HG03066 (cell line): Measurements from ENCODE around the gene CNTF.
A peak's percentile ranks its signal among the peaks of the same experiment; 100 is the strongest.

Source experiments
- ATAC-seq: cut with Tn5 transposase; IDR thresholded peaks from one replicate; pipeline ENCODE4 v1.9.1; 2021; ENCODE audit warnings: low read depth; ENCODE audit not compliant: unreplicated experiment

The CNTF gene

GRCh38 chr11:58640386-58641023, 18.0 kb downstream of the CNTF start:
- ATAC-seq = no peak

- no peak for ATAC-seq
Measured at GRCh38 chr11:58641341-58641740, 18.9 kb downstream of the CNTF start.

DNA sequence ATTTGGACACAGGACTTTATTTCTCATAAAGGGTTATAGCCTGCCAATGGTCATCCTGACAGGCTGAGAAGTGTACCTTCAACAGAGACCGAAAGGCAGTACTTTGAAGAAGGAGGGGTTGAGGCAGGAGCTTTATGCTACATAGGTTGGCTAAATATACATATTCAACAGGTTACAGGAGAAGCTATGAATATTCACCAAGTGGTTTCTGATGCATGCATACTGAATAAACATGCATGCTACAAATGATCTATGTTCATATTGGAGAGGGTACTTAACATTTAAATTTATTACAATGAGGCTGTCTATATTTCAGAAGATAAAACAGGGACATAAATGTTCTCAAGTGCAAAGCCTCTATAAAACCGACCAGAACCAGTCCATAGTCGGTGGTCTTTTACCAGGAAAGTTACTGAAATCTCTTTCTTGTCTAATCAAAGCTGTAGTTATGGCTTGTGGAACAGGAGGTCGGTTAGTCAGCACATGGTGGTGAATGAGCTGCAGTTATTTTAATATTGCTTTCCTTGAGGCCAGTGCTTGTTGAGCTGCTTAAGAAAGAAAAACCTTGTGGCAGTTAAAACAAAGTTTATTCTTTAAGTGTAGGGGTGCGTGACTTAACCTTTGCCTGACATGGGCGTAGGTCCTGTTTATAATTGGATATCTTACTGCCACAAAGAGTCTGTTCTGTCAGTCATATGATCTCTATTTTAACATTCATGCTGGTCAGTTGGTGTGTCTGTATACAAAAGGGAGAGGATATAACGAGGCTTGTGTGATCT, 19.5 kb downstream of the CNTF start:
- no peak for ATAC-seq

DNA sequence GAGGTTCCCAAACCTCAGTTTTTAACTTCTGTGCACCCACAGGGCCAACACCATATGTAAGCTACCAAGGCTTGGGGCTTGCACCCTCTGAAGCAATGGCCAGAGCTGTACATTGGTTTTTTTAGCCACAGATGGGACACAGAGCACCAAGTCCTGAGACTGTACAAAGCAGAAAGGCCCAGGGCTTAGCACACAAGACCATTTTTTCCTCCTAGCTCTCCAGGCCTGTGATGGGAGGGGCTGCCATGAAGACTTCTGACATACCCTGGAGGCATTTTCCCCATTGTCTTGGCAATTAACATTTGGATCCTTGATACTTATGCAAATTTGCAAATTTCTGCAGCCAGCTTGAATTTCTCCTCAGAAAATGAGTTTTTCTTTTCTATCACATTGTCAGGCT, 23.4 kb downstream of the CNTF start:
- ATAC-seq = no peak

GRCh38 chr11:58647141-58647699, 24.8 kb downstream of the CNTF start:
- ATAC-seq = peak; percentile 81

- no peak for ATAC-seq
Measured at GRCh38 chr11:58647866-58648265, 25.4 kb downstream of the CNTF start.

DNA sequence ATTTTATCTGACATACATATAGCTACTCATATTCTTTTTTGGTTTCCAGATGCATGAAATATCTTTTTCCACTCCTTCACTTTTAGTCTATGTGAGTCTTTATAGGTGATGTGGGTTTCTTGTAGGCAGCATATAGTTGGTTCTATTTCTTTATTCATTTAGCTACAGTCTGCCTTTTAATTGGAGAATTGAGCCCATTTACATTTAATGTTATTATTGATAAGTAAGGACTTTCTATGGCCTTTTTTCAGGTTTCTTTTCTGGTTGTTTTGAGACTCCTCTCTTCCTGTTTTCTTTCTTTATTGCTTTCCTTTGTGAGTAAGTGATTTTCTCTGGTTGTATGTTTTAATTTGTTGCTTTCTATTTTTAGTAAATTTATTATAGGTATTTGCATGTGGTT, 27.2 kb downstream of the CNTF start:
- no peak for ATAC-seq

GRCh38 chr11:58650496-58650895, 28.0 kb downstream of the CNTF start:
- ATAC-seq = no peak

- ATAC-seq = no peak
Measured at GRCh38 chr11:58652726-58653280, 30.3 kb downstream of the CNTF start.

GRCh38 chr11:58654079-58654907, 31.8 kb downstream of the CNTF start:
- peak; percentile 70 for ATAC-seq

DNA sequence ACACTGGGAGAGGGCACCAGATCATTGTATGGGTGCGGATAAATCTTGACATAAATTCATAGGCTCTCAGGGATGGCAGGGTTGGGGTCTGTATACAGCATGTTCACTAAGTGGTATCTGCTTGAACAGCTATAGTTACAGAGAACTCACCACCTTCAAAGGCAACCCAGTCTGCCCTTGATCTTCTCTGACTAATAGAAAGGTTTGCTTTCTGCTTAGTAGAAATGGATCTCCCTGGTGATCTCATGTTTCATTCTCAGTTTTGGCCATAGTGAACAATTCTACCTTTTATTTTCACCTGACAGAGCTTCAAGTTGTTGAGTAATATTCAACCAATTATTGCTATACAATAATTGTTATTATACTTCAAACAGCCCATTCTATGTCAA, 32.4 kb downstream of the CNTF start:
- ATAC-seq = peak; percentile 68

DNA sequence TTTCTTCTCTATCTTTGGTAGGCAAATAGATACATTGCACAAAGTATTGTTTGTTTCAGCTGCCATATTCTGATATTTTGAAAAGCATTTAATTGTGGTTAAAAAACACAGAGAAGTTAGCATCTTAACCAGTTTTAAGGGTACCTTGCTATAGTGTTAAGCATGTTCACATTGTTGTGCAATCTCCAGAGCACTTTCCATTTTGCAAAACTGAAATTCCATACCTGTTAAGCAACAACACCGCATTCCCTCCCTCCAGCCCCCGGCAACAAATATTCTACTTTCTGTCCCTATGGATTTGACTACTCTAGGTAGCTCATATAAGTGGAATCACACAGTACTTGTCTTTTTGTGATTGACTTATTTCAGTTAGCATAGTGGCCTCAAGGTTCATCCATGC, 33.9 kb downstream of the CNTF start:
- ATAC-seq = no peak

DNA sequence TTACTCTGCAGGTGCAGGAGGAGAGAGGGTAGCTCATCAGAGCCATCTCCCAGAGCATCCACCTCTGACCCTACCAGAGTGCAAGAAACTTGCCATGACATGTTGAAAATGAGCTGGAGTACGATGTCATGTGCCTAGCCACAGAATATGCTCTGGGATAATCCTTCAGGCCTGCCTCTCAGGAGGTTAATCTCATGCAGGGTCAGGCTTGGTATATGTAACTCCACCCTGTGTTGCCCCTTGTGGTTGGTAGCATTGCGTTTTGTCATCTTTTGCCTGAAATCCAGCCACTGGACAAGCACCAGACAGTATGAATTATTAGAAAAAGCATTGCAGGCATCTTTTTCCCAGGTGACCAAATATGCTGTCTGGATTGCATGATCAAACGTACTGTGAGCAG, 36.2 kb downstream of the CNTF start:
- no peak for ATAC-seq

GRCh38 chr11:58659404-58659803, 36.9 kb downstream of the CNTF start:
- ATAC-seq = no peak

- ATAC-seq = no peak
Measured at GRCh38 chr11:58659910-58660570, 37.6 kb downstream of the CNTF start.

GRCh38 chr11:58671983-58672633, 49.6 kb downstream of the CNTF start:
- no peak for ATAC-seq

DNA sequence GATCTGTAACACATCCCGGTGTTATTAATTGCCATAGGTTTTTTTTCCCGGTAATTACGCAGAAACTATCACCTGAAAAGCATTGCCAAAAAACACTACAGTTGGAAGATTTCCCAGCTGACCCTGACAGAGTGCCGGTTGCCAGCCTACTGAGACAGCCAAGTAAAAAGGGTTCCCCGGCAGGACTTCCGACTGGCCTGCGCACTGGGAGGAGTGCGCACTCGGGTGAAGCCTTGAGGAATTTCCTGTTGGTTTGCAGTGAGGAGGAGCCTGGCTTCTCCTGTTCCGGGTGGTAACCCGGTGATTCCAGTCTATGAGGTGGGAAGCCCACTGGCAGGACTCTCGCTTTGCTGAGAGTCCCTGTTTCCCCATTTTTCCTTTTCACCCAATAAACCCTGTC, 52.1 kb downstream of the CNTF start:
- ATAC-seq = no peak
